PC-9 (cell line): ENCODE data around the gene PRLHR. TPM values are rescaled to one million over a fixed set of nuclear protein-coding genes. Genes with fewer than 3 reads are reported as not detected.
A peak's percentile ranks its signal among the peaks of the same experiment; 100 is the strongest.

Source experiments
- BruUV-seq: library from RNA; stranded (reverse); fragments of 400-500 nt; replicated peaks from 2 replicates; lab custom pipeline; 2021; lab: Mats Ljungman, UMichigan
- CTCF ChIA-PET: fragments of 300-600 bp; sonication (Branson Sonifier 250); formaldehyde crosslinking; loops from one replicate; lab custom pipeline; 2022; ENCODE audit warnings: antibody characterized with exemption; lab: Charles Lee
- POLR2A ChIA-PET: fragments of 300-600 bp; sonication (Branson Sonifier 250); formaldehyde crosslinking; loops from one replicate; lab custom pipeline; 2022; ENCODE audit warnings: antibody characterized with exemption; ENCODE audit not compliant: unreplicated experiment; lab: Charles Lee
- DNase-seq, 2 experiments: peaks; one replicate each; pipeline versions ENCODE4 v3.0.0 to v3.0.0-alpha.2; 2015 to 2022; ENCODE audit warnings: mixed read lengths in 1 of 2
- H2AFZ ChIP-seq: fragments of 200-600 bp; sonication (generic); 2 replicates; pipeline ENCODE4 v1.8.1; 2017; ENCODE audit warnings: antibody characterized with exemption
- H3F3A ChIP-seq: fragments of 200-600 bp; sonication (generic); 2 replicates; pipeline ENCODE4 v1.8.1; 2017; ENCODE audit warnings: antibody characterized with exemption, mild to moderate bottlenecking, low read depth; ENCODE audit not compliant: insufficient read depth
- H3K27ac ChIP-seq: fragments of 200-600 bp; sonication (generic); 2 replicates; pipeline ENCODE4 v1.6.1; 2016; ENCODE audit warnings: mixed run types
- H3K27me3 ChIP-seq: fragments of 200-600 bp; sonication (generic); 2 replicates; pipeline ENCODE4 v1.6.1; 2016; ENCODE audit warnings: low read depth, mixed run types; ENCODE audit not compliant: insufficient read depth
- H3K36me3 ChIP-seq: fragments of 200-600 bp; sonication (generic); 2 replicates; pipeline ENCODE4 v1.6.1; 2016; ENCODE audit warnings: low read depth, mixed run types
- H3K4me1 ChIP-seq: fragments of 200-600 bp; sonication (generic); replicated peaks from 2 replicates; pipeline ENCODE4 v1.6.1; 2016; ENCODE audit warnings: mixed run types; ENCODE audit not compliant: insufficient read depth
- H3K4me2 ChIP-seq: fragments of 200-600 bp; sonication (generic); 2 replicates; pipeline ENCODE4 v1.6.1; 2017; ENCODE audit warnings: mixed run types
- H3K4me3 ChIP-seq: fragments of 200-600 bp; sonication (generic); 2 replicates; pipeline ENCODE4 v1.6.1; 2016; ENCODE audit warnings: mixed run types
- H3K79me2 ChIP-seq: fragments of 200-600 bp; sonication (generic); 2 replicates; pipeline ENCODE4 v1.6.1; 2017; ENCODE audit warnings: low read depth, mixed run types
- H3K9me2 ChIP-seq: fragments of 200-600 bp; sonication (generic); 2 replicates; pipeline ENCODE4 v1.8.1; 2017; ENCODE audit warnings: mild to moderate bottlenecking; ENCODE audit not compliant: insufficient read depth
- H3K9me3 ChIP-seq: fragments of 200-600 bp; sonication (generic); 2 replicates; pipeline ENCODE4 v1.8.1; 2016; ENCODE audit warnings: low read depth; ENCODE audit not compliant: insufficient read depth
- H4K20me1 ChIP-seq: fragments of 200-600 bp; sonication (generic); 2 replicates; pipeline ENCODE4 v1.8.1; 2017; ENCODE audit not compliant: insufficient read depth
- CTCF ChIP-seq: fragments of 200-600 bp; sonication (generic); conservative IDR thresholded peaks from 2 replicates; pipeline ENCODE4 v1.6.1; 2017; ENCODE audit warnings: mixed run types, antibody characterized with exemption, mild to moderate bottlenecking, moderate library complexity
- EZH2 ChIP-seq: fragments of 200-600 bp; sonication (generic); IDR thresholded peaks from 2 replicates; pipeline ENCODE4 v1.8.0; 2017; ENCODE audit warnings: antibody characterized with exemption, low read depth
- intact Hi-C: fragments of 100-400 bp; cut with micrococcal nuclease; formaldehyde crosslinking; loops from one replicate; pipeline ENCODE4 v1.10.0; 2022; ENCODE audit not compliant: unreplicated experiment
- total RNA-seq: library from RNA; stranded (reverse); gene quantifications from 2 replicates; pipeline ENCODE4 v1.2.3, GENCODE V29; 2021

Gene PRLHR
- total RNA-seq, 1 experiment from 2014 or later, result not detected

GRCh38 chr10:118546479-118546878 lies 49.0 kb downstream of the PRLHR start:
- TF ChIP-seq CTCF, result no peak
- TF ChIP-seq EZH2, result no peak
- H3K4me1 ChIP-seq, result no peaks in the 10 kb centered on the region; the same call in 1 of the 2 replicates
- no peaks in the 10 kb centered on the region for H3K79me2 ChIP-seq
- no peak overlapping the region for H3K4me2 ChIP-seq
- no peaks in the 10 kb centered on the region for H4K20me1 ChIP-seq
- H3K9me2 ChIP-seq, result no peaks in the 10 kb centered on the region
- ChIA-PET POLR2A (no interaction called here), CTCF (no interaction called here)
- H3K27ac ChIP-seq, result no peak overlapping the region
- intact Hi-C loops, result no loop called here
- H3F3A ChIP-seq, result no peaks in the 10 kb centered on the region
- H2AFZ ChIP-seq, result no peak overlapping the region
- H3K27me3 ChIP-seq, result no peaks in the 10 kb centered on the region
- H3K9me3 ChIP-seq, result no peaks in the 10 kb centered on the region
- no peak overlapping the region for H3K4me3 ChIP-seq
- DNase-seq, result no peak
- BruUV-seq, result no TSS peak
- no peaks in the 10 kb centered on the region for H3K36me3 ChIP-seq

GRCh38 chr10:118545381-118545780 lies 50.1 kb downstream of the PRLHR start:
- Histone ChIP-seq H4K20me1 (no peaks in the 10 kb centered on the region), H3K9me2 (no peaks in the 10 kb centered on the region), H3K79me2 (no peaks in the 10 kb centered on the region), H3K27me3 (no peaks in the 10 kb centered on the region), H3K4me3 (no peak overlapping the region), H3K27ac (no peak overlapping the region), H2AFZ (no peak overlapping the region), H3K4me2 (no peak overlapping the region), H3K4me1 (no peaks in the 10 kb centered on the region; the same call in 1 of the 2 replicates), H3K9me3 (no peaks in the 10 kb centered on the region), H3F3A (no peaks in the 10 kb centered on the region), H3K36me3 (no peaks in the 10 kb centered on the region)
- CTCF ChIA-PET, result no interaction called here
- BruUV-seq, result no TSS peak
- POLR2A ChIA-PET, result no interaction called here
- intact Hi-C loops, result loop anchor here (2.0 kb wide), 1 partner anchor 203 kb away; the partner anchor contains the start of gene FAM204A
- DNase-seq, result no peak
- TF ChIP-seq CTCF, result no peak
- TF ChIP-seq EZH2, result no peak

DNA sequence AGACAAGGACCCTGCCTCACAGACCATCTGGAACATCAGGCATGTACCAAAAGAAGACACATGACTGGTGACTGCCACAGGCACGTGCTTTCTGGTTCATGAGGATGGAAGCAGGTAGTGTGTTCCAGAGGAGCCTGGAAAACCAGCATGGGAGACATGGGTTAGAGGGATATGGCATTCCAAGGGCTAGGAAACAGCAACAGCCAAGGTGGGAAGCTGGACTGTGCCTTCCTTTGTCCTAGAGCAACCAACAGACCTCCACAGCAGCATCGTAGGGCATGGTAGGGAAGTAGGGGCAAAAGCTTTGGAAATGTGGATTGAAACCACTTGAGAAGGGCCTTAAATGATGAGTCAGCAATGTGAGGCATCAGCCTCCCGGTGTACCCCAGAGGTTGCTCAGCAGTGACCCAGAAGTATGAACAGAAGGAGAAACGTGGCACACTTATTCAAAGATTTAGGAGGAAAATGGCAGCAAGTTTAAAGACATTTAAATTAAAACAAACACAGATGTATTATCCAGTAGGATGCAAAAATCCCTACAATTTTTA lies 51.0 kb downstream of the PRLHR start:
- Histone ChIP-seq H3K27ac (no peak overlapping the region), H3K36me3 (no peaks in the 10 kb centered on the region), H3K79me2 (no peaks in the 10 kb centered on the region), H2AFZ (no peak overlapping the region), H3K27me3 (no peaks in the 10 kb centered on the region), H3K4me1 (no peaks in the 10 kb centered on the region; the same call in 1 of the 2 replicates), H3K4me2 (no peak overlapping the region), H3K9me3 (no peaks in the 10 kb centered on the region), H3K9me2 (no peaks in the 10 kb centered on the region), H4K20me1 (no peaks in the 10 kb centered on the region), H3F3A (no peaks in the 10 kb centered on the region), H3K4me3 (no peak overlapping the region)
- BruUV-seq, result no TSS peak
- ChIA-PET POLR2A (interaction anchor here (0.6 kb wide), 1 partner anchor 210 kb away, joined by 4 read pairs; the partner anchor contains the start of gene CACUL1), CTCF (no interaction called here)
- TF ChIP-seq CTCF (peak; percentile 40; the same call in 1 of the 2 replicates), EZH2 (no peak)
- no peak for DNase-seq
- intact Hi-C loops, result loop anchor here (1.0 to 2.0 kb wide), 2 partner anchors 85 to 202 kb away; partner anchors contain the start of gene FAM204A
